HL-60 (cell line): Measurements from ENCODE around the gene MAN2B1.

Source experiments
- GABPA ChIP-seq: IDR thresholded peaks from 2 replicates; pipeline ENCODE4 v1.6.1; 2012; ENCODE audit warnings: low read depth
- POLR2AphosphoS5 ChIP-seq: IDR thresholded peaks from 2 replicates; pipeline ENCODE4 v1.6.1; 2012; ENCODE audit warnings: low read depth
- SPI1 ChIP-seq: IDR thresholded peaks from 2 replicates; pipeline ENCODE4 v1.6.1; 2012; ENCODE audit warnings: low read depth, mild to moderate bottlenecking, borderline replicate concordance
- TF ChIP-seq, protein P1 (sequence below): IDR thresholded peaks from one replicate; pipeline ENCODE4 v1.5.1; 2011; ENCODE audit warnings: low read length, control low read depth, inconsistent platforms; ENCODE audit not compliant: insufficient read depth
- TF ChIP-seq, protein P2 (sequence below): IDR thresholded peaks from 2 replicates; pipeline ENCODE4 v1.6.1; 2012; ENCODE audit warnings: low read depth; ENCODE audit not compliant: insufficient replicate concordance

DNA sequence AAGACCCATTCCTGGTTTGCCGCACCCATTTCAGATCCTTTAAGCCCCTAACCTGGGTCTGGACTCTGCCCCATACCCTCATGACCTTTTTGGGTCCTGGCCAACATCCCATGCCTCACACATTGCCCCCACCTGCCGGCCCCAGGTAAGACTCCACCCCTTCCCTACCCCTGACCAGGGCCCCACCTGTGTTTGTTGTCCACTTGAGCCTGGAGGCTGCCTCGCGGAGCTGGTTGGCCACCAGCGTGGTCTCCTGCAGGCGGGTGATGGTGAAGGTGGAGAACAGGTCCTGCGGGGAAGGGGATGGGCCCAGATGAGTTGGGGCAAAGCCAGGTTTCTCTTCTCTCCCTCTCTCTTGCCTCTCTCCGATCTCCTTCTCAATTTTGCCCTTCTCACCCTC lies 19.5 kb downstream of the MAN2B1 start:
- TF ChIP-seq, protein P1, sequence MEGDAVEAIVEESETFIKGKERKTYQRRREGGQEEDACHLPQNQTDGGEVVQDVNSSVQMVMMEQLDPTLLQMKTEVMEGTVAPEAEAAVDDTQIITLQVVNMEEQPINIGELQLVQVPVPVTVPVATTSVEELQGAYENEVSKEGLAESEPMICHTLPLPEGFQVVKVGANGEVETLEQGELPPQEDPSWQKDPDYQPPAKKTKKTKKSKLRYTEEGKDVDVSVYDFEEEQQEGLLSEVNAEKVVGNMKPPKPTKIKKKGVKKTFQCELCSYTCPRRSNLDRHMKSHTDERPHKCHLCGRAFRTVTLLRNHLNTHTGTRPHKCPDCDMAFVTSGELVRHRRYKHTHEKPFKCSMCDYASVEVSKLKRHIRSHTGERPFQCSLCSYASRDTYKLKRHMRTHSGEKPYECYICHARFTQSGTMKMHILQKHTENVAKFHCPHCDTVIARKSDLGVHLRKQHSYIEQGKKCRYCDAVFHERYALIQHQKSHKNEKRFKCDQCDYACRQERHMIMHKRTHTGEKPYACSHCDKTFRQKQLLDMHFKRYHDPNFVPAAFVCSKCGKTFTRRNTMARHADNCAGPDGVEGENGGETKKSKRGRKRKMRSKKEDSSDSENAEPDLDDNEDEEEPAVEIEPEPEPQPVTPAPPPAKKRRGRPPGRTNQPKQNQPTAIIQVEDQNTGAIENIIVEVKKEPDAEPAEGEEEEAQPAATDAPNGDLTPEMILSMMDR, result no peak
- TF ChIP-seq, protein P2, sequence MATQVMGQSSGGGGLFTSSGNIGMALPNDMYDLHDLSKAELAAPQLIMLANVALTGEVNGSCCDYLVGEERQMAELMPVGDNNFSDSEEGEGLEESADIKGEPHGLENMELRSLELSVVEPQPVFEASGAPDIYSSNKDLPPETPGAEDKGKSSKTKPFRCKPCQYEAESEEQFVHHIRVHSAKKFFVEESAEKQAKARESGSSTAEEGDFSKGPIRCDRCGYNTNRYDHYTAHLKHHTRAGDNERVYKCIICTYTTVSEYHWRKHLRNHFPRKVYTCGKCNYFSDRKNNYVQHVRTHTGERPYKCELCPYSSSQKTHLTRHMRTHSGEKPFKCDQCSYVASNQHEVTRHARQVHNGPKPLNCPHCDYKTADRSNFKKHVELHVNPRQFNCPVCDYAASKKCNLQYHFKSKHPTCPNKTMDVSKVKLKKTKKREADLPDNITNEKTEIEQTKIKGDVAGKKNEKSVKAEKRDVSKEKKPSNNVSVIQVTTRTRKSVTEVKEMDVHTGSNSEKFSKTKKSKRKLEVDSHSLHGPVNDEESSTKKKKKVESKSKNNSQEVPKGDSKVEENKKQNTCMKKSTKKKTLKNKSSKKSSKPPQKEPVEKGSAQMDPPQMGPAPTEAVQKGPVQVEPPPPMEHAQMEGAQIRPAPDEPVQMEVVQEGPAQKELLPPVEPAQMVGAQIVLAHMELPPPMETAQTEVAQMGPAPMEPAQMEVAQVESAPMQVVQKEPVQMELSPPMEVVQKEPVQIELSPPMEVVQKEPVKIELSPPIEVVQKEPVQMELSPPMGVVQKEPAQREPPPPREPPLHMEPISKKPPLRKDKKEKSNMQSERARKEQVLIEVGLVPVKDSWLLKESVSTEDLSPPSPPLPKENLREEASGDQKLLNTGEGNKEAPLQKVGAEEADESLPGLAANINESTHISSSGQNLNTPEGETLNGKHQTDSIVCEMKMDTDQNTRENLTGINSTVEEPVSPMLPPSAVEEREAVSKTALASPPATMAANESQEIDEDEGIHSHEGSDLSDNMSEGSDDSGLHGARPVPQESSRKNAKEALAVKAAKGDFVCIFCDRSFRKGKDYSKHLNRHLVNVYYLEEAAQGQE, result no peak
- no peak for TF ChIP-seq SPI1
- TF ChIP-seq GABPA, result no peak
- TF ChIP-seq POLR2AphosphoS5, result no peak
